GM20000 (cell line): ENCODE measurements around the gene MKKS.

Experiments used
- DNase-seq: peaks from one replicate; pipeline ENCODE4 v3.0.0; 2012; ENCODE audit warnings: low spot score
- TF ChIP-seq, protein P1 (sequence below): IDR thresholded peaks from 2 replicates; pipeline ENCODE4 v1.5.1; 2012; ENCODE audit warnings: mild to moderate bottlenecking, control low read depth; ENCODE audit errors: extremely low read depth, missing control alignments

MKKS gene

DNA sequence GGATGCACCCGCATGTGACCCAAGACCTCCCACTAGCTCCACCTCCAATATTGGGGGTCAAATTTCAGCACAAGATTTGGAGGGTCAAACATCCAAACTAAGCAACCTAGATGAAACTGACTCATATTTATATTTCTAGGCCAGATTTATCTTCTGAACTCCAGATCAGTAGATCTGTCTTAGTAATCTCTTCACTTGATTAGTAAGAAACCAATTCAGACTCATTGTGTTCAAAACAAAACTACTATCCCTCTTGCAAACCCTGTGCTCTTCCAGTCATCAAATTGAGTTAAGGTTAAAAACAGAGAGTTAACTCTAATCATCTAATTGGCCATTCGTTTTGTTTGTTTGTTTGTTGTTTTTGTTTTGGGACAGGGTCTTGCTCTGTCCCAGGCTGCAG, 43.3 kb downstream of the MKKS start:
- TF ChIP-seq, protein P1, sequence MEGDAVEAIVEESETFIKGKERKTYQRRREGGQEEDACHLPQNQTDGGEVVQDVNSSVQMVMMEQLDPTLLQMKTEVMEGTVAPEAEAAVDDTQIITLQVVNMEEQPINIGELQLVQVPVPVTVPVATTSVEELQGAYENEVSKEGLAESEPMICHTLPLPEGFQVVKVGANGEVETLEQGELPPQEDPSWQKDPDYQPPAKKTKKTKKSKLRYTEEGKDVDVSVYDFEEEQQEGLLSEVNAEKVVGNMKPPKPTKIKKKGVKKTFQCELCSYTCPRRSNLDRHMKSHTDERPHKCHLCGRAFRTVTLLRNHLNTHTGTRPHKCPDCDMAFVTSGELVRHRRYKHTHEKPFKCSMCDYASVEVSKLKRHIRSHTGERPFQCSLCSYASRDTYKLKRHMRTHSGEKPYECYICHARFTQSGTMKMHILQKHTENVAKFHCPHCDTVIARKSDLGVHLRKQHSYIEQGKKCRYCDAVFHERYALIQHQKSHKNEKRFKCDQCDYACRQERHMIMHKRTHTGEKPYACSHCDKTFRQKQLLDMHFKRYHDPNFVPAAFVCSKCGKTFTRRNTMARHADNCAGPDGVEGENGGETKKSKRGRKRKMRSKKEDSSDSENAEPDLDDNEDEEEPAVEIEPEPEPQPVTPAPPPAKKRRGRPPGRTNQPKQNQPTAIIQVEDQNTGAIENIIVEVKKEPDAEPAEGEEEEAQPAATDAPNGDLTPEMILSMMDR, result no peak
- DNase-seq, result no peak

DNA sequence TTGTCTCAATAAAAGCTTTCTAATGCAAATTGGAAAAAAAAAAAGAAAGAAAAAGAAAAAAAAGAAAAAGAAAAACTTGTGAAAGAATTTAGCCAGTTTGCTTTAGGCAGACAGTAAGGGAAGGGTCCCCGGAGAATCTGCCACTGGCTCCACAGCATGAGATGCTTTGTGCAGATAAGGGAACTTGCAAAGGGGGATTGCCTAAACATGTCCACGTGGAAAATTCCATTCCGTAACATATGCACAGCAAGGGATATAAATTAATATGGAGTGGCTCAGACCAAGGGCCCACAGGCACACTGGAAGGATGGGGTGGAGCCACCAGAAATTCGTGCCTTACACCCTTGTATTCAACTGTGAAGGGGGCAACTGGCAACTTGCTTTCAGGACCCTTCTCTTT, 45.4 kb downstream of the MKKS start:
- TF ChIP-seq, protein P1, result no peak
- no peak for DNase-seq

DNA sequence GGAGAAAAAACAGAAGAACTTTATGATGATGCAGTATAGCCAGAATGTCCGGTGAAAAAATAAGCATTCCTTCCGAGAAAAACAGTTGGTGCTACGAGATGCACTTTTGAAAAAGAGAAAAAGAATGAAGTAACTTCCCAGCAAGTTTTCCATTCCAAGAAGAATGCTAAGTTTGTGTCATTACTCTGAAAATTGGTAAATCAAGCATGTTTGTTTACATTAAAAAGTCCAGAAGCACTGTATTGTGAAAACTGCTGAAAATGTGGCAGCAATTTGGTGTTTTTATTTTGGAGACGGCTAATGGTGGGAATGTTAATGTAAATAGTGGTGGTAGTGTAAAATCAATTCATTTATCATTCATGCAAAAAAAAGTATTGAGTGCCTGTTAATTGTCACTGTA, 46.3 kb downstream of the MKKS start:
- TF ChIP-seq, protein P1, result no peak
- no peak for DNase-seq

DNA sequence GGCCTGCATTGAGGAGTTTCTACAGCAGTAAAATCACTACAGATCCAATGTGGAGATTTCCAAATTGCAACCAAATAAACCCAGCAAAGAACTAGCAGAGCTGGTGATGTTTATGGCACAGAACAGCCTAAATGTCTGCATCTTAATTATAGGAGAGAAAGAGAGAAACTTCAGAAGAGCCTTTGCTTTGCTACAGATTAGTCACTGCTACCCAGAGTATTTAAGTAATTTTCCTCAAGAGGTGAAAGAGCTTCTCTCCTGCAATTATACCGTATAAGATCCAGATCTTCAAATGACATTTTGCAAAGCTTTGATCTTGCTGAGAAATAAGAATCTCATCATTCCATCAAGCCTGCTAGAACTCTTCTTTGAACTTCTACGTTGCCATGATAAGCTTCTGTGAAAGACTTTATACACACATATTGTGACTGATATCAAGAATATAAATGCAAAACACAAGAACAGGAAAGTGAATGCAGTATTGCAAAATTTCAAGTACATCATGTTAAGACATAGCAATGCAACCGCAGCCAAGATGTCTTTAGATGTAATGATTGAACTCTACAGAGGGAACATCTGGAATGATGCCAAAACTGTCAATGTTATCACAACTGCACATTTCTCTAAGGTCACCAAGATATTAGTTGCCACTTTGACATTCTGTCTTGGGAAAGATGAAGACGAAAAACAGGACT, 48.0 kb downstream of the MKKS start:
- TF ChIP-seq, protein P1, result no peak
- DNase-seq, result no peak

DNA sequence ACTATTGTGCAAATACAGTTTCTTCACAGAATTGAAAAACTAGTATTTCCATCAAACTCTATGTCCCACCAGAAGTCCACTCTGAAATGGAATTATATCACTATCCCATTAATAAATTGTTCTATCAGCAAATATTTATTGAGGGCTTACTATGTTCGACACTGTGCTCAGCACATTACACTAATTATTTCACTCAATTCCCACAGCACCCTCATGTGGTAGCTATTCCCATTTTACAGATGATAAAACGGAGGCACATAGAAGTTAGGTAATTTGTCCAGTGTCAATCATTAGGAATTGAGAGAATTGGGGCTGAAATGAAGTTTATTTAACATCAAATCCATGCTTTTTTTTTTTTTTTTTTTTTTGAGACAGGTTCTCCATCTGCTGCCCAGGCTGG, 52.5 kb downstream of the MKKS start:
- TF ChIP-seq, protein P1, result peak; percentile 20
- no peak for DNase-seq

DNA sequence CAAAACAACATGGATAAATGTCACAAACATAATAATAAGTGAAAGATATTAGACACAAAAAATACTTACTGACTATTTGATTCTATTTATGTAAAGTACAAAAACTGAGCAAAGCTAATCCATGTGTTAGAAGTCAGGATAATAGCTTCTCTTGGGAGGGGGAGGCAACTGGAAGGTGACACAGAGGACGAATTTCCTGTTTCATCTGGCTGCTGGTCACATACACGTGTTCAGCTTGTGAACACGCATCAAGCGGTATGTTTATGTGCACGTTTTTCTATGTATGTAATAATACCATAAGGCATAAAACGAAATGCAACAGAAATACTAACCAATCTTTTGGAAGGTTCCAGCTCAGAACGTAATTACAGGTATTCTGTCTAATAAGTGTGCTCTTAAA, 54.3 kb downstream of the MKKS start:
- DNase-seq, result no peak
- TF ChIP-seq, protein P1, result no peak

DNA sequence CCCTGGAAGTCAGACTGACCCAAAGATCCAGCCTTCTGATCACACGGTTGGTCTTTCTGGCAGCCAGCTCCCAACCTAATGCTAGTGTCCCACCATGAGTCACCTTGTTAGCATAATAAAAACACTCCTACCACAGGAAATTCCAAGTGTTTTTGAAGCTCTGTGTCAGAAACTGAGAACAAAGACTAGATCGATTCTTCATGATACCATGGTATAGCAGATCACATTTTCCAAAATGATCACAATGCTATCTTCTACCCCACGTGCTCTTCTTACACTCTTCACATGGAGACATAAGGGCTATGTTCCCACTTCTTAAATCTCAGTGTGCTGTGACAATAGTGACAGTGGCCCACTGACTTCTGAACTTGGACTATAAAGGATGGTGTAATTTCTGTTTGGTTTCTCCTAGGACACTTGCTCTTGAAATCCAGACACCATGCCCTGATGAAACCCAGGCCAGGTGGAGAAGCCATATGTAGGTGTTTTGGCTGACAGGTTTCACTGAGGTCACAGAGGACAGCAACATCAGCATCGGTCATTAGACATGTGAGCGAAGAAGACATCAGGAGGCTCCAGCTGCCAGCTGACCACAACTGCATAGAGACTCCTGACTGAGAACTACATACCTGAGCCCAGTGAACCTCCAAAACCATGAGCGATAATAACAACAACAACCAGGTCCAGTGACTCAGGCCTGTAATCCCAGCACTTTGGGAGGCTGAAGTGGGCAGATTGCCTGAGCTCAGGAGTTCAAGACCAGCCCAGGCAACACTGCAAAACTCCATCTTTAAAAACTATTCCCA, 57.5 kb downstream of the MKKS start:
- no peak for DNase-seq
- TF ChIP-seq, protein P1, result no peak
